ENCODE data around the gene FMOD.

The FMOD gene

GRCh38 chr1:203381151-203381751 lies 30.3 kb upstream of the FMOD start:
- no peaks in the 10 kb centered on the region for H3K9me3 ChIP-seq (ENCODE audit: insufficient read depth, low read depth, low read length)
- H4K20me1 ChIP-seq (ENCODE audit: insufficient read depth, low read length, poor library complexity, severe bottlenecking), result no peaks in the 10 kb centered on the region
- H3K27me3 ChIP-seq (ENCODE audit: insufficient read depth, low read length, poor library complexity, severe bottlenecking), result no peaks in the 10 kb centered on the region
- no peak overlapping the region for H3K4me2 ChIP-seq (ENCODE audit: low read depth, low read length, poor library complexity, severe bottlenecking)
- no peak overlapping the region for H3K4me3 ChIP-seq (ENCODE audit: low read length, poor library complexity, severe bottlenecking)
- H3K9ac ChIP-seq (ENCODE audit: low read depth, low read length, poor library complexity, severe bottlenecking), result no peak overlapping the region
- no peaks in the 10 kb centered on the region for H3K36me3 ChIP-seq (ENCODE audit: insufficient read depth, low read length)
- no peaks in the 10 kb centered on the region for H3K79me2 ChIP-seq (ENCODE audit: insufficient read depth, low read length)
- no peak overlapping the region for H2AFZ ChIP-seq (ENCODE audit: low read length)
- no peaks in the 10 kb centered on the region for H3F3A ChIP-seq (ENCODE audit: low read depth)
- no peaks in the 10 kb centered on the region for H3K4me1 ChIP-seq (ENCODE audit: insufficient read depth, low read length, poor library complexity, severe bottlenecking)
- H3K9me2 ChIP-seq (replicated peaks; ENCODE audit: low read depth, low read length), result no peaks in the 10 kb centered on the region
- TF ChIP-seq EZH2phosphoT487 (IDR thresholded peaks at IDR 0.05; ENCODE audit: borderline replicate concordance) (no peak), CTCF (conservative IDR thresholded peaks at IDR 0.05; ENCODE audit: low read length) (no peak)

GRCh38 chr1:203380420-203381150 lies 29.7 kb upstream of the FMOD start:
- no peaks in the 10 kb centered on the region for H3K9me2 ChIP-seq (replicated peaks; ENCODE audit: low read depth, low read length)
- TF ChIP-seq EZH2phosphoT487 (IDR thresholded peaks at IDR 0.05; ENCODE audit: borderline replicate concordance), result no peak
- no peak for TF ChIP-seq CTCF (conservative IDR thresholded peaks at IDR 0.05; ENCODE audit: low read length)
- no peak overlapping the region for H3K4me3 ChIP-seq (ENCODE audit: low read length, poor library complexity, severe bottlenecking)
- H3K4me2 ChIP-seq (ENCODE audit: low read depth, low read length, poor library complexity, severe bottlenecking), result no peak overlapping the region
- H4K20me1 ChIP-seq (ENCODE audit: insufficient read depth, low read length, poor library complexity, severe bottlenecking), result no peaks in the 10 kb centered on the region
- H3K9me3 ChIP-seq (ENCODE audit: insufficient read depth, low read depth, low read length), result no peaks in the 10 kb centered on the region
- no peak overlapping the region for H3K9ac ChIP-seq (ENCODE audit: low read depth, low read length, poor library complexity, severe bottlenecking)
- H2AFZ ChIP-seq (ENCODE audit: low read length), result no peak overlapping the region
- no peaks in the 10 kb centered on the region for H3K4me1 ChIP-seq (ENCODE audit: insufficient read depth, low read length, poor library complexity, severe bottlenecking)
- no peaks in the 10 kb centered on the region for H3K36me3 ChIP-seq (ENCODE audit: insufficient read depth, low read length)
- H3K27me3 ChIP-seq (ENCODE audit: insufficient read depth, low read length, poor library complexity, severe bottlenecking), result no peaks in the 10 kb centered on the region
- H3K79me2 ChIP-seq (ENCODE audit: insufficient read depth, low read length), result no peaks in the 10 kb centered on the region
- no peaks in the 10 kb centered on the region for H3F3A ChIP-seq (ENCODE audit: low read depth)

DNA sequence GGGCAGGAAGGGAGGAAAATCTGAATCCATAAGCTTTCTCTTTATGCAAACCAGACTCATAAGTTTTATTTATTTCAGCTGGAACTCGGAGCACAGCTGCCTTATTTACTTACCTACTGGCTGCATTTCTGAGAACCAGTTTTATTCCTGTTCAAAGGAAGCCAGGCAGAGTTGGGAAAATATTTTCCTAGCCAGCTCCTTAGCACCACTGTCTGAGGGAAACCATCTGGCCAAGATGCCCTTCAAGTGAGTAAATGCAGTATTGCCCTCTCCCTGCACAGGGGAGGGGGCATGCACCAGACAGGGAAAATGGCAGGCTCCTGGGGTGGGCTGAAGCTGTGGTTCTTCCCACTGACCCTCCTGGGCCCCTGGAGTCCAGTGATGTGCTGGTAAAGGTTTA lies 28.9 kb upstream of the FMOD start:
- H4K20me1 ChIP-seq (ENCODE audit: insufficient read depth, low read length, poor library complexity, severe bottlenecking), result no peaks in the 10 kb centered on the region
- H3K9me3 ChIP-seq (ENCODE audit: insufficient read depth, low read depth, low read length), result no peaks in the 10 kb centered on the region
- H3K4me1 ChIP-seq (ENCODE audit: insufficient read depth, low read length, poor library complexity, severe bottlenecking), result no peaks in the 10 kb centered on the region
- H3K4me2 ChIP-seq (ENCODE audit: low read depth, low read length, poor library complexity, severe bottlenecking), result no peak overlapping the region
- no peaks in the 10 kb centered on the region for H3K27me3 ChIP-seq (ENCODE audit: insufficient read depth, low read length, poor library complexity, severe bottlenecking)
- no peaks in the 10 kb centered on the region for H3K36me3 ChIP-seq (ENCODE audit: insufficient read depth, low read length)
- no peaks in the 10 kb centered on the region for H3F3A ChIP-seq (ENCODE audit: low read depth)
- no peaks in the 10 kb centered on the region for H3K79me2 ChIP-seq (ENCODE audit: insufficient read depth, low read length)
- TF ChIP-seq CTCF (conservative IDR thresholded peaks at IDR 0.05; ENCODE audit: low read length) (no peak), EZH2phosphoT487 (IDR thresholded peaks at IDR 0.05; ENCODE audit: borderline replicate concordance) (no peak)
- H3K4me3 ChIP-seq (ENCODE audit: low read length, poor library complexity, severe bottlenecking), result no peak overlapping the region
- H3K9me2 ChIP-seq (replicated peaks; ENCODE audit: low read depth, low read length), result no peaks in the 10 kb centered on the region
- no peak overlapping the region for H2AFZ ChIP-seq (ENCODE audit: low read length)
- H3K9ac ChIP-seq (ENCODE audit: low read depth, low read length, poor library complexity, severe bottlenecking), result no peak overlapping the region

Data from Loucy (cell line).